Stimulated activated CD4-positive, alpha-beta T cell treated with anti-CD3 and anti-CD28 coated beads, Interleukin-12 subunit alpha, Interleukin-12 subunit beta, amount 100 ng/mL, for 48 hours (primary cell): ENCODE measurements around the gene NOM1.

Experiments
- DNase-seq, 3 donors: peaks; one replicate each; pipeline ENCODE4 v3.0.0-alpha.2; 2020; ENCODE audit warnings: low read depth in 2 of 3, low spot score in 1 of 3

NOM1 gene

DNA sequence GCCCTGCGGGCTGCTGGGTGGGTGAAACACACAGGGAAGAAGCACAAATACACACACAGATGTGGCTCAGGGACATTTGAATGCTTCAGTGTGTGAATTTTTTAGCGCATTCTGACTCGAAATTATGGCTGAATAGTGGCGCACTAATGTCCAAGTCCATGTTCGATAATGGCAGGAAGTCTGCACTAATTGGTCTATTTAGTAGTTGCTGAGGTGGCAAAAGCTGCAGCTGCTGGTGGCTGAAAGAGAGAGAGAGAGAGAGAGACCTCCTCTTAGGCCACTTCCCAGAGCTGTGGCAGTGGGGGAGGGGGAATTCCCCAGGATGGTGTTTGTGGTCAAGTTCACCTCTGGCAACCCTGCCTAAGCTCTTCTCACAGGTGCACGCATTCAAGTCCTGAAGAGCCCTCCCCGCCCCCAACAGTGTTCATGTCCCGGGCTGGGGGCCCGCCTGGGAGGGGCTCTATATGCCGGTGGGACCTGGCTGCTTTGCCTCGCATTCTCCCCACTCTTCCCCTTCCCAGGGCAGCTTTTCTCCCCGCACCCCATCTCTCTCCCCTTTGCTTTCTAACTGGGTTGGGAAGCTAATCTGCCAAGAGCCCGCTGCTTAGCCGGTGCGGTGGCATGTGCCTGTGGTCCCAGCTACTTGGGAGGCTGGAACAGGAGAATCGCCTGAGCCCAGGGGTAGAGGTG is 67.0 kb downstream of the NOM1 start:
- peak in 2 of 3 donors; percentile 37 to 48 for DNase-seq

DNA sequence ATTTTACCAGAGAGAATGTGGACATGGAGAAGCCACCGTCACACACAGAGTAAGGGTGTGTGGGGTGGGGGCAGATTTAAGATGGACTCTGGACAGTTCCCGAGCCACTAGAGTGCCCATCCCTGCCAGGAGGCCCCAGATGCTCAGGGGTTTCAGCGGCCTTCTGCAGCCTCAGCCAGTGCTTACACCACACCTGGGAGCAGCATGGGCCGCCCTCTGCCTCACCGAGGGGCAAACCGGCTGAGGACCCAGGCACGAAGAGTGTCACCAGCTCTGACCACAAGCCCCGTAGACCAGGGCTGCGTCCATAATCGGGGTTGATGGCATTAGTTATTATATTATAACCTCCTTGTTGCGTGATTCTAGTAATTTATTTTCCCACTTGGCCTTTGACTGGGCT is 67.6 kb downstream of the NOM1 start:
- no peak for DNase-seq

DNA sequence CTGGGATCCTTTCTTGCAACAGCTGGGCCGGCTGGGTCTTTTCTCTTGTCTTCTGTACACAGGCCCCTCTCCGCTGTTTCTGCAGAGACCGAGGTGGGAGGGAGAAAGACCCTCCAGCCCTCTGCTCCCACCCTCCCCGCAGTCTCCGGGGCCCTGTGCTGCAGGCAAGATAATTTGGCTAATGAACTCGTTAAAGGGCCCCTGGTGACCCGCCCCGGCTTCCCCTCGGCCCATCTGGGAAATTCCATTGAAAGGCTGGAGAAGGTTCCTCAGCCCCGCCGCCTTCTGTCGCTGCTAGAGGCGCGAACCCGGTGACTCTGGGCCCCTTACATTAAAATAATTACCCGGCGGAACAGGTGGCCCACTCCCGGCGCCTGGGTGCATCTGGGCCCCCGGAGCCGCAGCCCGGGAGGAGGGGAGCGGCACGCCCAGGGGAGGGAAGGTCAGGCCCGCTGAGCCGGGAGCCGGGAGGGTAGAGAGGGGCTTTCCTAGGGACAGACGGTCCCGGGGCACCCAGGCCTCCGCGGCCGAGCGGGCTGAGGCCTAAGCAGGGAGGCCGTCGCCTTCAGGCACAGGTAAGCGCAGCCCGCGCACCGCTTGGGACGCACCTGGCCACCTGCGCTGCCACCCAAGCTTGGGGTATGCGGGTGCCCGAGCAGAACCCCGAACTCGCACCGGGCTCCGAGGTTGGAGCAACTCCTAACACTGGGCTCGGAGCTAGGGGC is 68.3 kb downstream of the NOM1 start:
- no peak for DNase-seq

DNA sequence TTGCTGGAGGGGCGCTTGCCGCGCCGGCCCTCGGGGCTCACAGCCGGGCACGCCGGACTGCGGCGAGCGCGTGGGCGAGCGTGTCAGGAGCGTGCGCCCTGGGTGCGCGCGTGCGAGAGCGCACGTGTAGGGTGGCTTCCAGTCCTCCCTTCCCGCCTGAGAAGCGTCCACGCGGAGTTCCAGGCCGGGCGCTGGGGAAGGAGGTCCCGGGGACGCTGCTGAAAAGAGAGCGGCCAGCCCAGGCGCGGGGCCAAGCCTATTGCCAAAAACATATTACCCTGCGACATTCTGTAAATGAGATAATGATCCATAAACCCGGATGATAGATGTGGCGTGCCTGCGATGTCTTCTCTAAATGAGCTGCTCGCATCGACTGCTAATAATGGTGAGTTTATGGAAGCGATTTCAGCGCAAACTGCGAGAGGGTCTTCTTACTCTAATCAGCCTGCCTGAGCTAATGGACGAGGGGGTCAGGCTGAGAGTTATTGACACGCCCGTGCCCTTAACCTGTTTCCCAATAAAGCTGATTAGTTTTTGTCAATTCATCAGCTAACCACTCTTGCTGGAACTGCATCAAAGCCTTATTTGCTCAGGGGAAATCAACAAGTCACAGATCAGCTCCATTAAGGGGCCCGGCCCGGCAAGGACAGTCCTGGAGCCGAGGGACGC is 69.0 kb downstream of the NOM1 start:
- no peak for DNase-seq

DNA sequence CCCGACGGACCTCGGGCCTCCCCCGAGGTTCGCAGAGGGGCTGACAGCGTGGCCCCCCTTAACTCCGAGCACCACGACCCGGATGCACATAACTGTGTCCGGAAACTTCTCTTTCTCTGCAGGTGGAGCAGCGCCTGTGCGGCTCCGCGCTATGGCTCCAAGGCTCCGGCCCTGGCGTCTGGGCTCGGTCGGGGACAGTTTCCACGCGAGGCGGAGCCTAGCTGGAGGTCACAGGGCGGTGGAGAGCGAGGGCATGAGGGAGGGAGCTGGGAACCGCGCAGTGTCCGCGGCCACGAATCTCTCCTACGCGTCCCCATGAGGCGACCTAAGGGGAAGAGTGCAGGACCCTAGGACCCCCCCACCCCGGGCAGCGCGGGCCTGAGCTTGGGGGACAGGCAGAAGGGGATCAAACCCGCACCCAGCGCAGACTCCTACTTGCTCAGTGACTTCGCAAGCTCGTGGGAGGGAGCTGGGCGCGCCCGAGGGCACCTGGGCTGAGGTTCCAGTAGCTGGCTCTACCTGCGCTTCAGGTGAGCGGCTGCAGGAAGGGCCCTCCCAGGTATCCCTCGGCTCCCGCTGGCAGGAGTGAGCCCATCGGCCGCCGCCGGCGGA is 69.6 kb downstream of the NOM1 start:
- DNase-seq = no peak

DNA sequence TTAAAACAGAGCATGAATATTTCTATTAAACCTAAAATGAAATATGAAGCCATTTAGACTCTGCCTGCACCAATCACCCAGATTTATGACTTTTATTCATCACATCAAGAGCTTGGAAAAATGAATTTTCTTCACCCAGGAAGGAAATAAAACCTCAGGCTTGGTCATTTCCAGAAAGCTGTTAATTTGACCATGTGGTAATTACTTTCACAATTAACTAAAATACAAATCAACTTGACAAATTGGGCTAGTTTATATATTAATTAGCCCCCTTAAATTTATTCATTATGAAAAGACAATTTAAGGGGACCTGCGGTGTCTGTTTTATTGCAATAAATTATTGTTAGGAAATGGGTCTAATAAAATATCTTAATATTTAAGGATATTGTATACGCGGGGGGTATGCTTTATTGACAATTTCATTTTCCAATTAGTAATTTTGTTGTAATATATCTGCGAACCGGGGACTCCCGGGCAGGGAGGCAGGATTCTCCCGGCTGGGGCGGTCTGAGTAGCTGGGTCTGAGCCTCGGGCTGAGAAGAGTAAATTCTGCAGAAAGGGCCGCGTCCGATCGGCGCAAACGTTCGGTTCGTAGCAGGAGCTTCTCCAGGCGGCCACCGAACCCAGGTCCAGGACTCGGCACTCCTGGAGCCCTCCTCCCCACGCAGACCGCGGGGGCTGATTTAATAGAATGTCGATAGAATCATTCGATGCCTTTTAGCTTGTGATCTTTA is 70.4 kb downstream of the NOM1 start:
- no peak for DNase-seq

DNA sequence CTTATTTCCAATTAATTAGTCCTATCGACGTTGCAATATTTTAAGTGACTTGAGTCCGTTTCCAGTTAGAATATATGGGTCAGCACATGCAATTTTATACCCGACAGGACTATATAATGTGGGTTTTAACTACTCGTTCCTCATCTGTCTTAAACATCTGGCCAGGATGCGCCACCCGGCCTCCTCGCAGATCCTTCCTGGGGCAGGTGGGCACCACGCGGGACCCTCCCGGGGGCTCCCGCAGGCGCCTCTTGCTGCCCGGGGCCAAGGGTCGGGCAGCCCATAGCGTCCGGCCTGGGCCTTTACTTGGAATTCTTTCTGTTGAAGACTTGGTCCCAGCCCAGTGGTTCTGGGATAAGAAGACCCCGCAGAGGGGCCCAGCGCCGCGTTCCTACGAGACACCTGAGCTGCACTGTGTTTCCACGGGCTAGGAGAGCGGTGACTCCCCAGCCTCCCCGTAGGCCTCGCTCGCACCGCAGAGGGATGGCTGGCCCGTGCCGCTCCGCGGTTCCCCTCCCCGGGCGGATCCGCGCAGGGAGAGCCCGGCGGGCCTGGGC is 71.1 kb downstream of the NOM1 start:
- no peak for DNase-seq

DNA sequence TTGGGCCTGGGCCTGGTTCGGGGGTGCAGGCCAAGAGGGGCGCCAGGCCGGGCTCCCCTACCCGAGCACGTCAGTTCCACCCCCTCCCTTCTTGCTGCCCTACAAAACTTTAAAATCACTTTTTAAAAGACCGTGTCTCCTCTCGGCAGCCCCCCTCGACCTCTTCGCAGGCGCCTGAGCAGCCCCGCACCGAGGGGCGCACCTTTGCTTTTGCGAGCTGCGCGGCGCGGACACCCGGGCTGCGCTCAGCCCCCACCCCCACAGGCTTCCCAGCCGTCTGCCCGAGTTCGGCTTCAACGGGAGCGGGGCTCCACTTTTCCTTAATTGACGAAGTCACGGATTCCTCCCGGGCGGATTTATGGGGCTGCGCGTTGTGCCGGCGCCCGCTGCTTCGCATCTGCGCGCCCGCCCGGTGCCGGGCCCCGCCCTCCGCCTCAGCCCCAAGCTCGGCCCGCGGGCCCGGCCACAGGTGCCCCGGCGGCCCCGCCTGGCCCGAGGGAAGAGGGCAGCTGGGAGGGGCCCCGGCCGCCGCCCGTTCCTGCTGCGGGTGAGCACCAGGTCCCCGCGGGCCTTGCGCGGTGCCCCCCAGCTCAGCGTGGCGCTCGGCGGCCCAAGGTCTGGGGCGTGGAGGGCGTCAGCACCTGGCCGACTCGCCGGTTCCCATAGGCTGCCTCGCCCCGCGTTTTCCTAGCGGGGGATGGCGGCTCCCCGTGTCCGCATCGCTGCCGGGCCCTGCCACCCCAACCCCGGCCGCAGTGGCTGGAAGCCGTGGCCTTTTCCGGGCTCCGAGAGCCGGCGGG is 71.8 kb downstream of the NOM1 start:
- no peak for DNase-seq

DNA sequence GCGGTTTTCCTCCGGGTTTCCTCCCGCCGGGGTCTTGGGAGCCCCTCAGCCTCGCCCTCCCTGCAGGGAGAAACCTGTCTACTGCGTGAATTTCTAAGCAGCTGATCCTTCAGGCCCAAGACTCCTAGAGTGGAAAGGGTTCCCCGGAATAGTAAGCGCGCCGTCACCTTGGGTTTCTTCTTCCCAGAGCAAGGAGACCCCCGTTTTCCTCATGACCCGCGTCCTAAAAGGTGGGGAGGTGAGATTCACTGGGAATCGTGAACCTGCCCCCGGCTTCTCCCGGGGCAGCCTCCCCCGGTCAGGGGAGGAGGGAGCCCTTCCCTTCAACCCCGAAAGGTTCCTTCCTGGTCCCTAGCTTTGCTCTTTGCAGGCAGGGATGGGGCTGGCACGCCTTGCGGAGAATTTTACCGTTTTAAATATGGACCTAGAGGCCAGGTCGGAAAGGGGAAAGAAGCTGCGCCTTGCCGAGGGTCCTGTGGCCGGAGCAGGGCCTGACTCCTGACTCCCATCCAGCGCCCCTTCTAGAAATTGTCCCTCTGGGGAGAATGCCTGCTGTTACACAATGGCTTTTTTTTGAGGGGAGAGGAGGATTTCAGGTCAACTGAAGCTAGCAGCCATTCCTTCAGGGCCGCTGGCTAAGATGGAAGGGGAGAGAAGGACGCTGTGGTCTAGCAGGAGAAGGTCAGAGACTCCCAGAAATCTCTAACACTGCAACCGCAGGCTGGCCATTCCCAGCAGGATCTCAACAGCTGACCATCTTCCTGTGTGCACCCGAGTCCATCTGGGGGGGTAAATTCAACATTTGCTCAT is 72.6 kb downstream of the NOM1 start:
- DNase-seq = no peak
